Subcutaneous adipose tissue (tissue), 4 donors: ENCODE data around the gene ITGA3. TPM values are rescaled to one million over a fixed set of nuclear protein-coding genes. Genes with fewer than 3 reads are reported as not detected.

Experiments
- CTCF ChIP-seq: fragments of 450-650 bp; IDR thresholded peaks from one replicate; pipeline ENCODE4 v1.5.1; 2016; ENCODE audit warnings: low read depth, mild to moderate bottlenecking, control low read depth, antibody characterized with exemption, moderate library complexity
- total RNA-seq, 4 donors: library from RNA; depleted of rRNA; stranded (reverse); fragments of >200 nt; gene quantifications; one replicate each; pipeline ENCODE4 v1.1.0, GENCODE V29; 2016

The ITGA3 gene
- total RNA-seq, 4 donors from 2014 or later, result 9.0 to 98.8 (median 19.3) TPM

- no peak for TF ChIP-seq CTCF
Measured at GRCh38 chr17:50055055-50055425, 870 bp upstream of the ITGA3 start.

GRCh38 chr17:50056217-50056960 lies 479 bp downstream of the ITGA3 start:
- no peak for TF ChIP-seq CTCF

GRCh38 chr17:50056961-50057330 lies 1.0 kb downstream of the ITGA3 start:
- no peak for TF ChIP-seq CTCF

- TF ChIP-seq CTCF, result no peak
Measured at GRCh38 chr17:50057521-50057991, 1.6 kb downstream of the ITGA3 start.

- TF ChIP-seq CTCF, result no peak
Measured at GRCh38 chr17:50058296-50058953, 2.5 kb downstream of the ITGA3 start.

- TF ChIP-seq CTCF, result no peak
Measured at GRCh38 chr17:50059256-50059655, 3.3 kb downstream of the ITGA3 start.

GRCh38 chr17:50059759-50060273 lies 3.9 kb downstream of the ITGA3 start:
- TF ChIP-seq CTCF, result no peak
